Measurements from ENCODE around the gene ATF3.
A peak's percentile ranks its signal among the peaks of the same experiment; 100 is the strongest.

DNA sequence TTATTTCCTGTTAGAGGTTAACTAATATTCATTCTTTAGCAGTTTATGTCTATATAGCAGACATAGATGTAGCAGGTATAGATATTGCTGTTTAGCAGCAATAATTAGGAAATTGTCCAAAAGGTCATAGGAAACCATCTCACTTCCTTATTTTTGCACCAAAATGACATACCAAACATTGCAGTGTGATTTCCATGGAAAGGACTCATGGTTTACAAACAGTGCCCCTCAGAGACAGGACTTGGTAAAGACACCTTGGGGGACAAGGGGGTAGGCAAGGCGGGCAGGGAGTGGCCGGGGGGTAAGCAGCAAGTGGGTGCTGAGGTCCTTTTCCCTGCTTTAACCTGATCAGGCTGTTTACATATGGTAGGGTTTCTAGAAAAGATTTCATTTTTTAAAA lies 60.5 kb downstream of the ATF3 start:
- TF ChIP-seq, protein P1, sequence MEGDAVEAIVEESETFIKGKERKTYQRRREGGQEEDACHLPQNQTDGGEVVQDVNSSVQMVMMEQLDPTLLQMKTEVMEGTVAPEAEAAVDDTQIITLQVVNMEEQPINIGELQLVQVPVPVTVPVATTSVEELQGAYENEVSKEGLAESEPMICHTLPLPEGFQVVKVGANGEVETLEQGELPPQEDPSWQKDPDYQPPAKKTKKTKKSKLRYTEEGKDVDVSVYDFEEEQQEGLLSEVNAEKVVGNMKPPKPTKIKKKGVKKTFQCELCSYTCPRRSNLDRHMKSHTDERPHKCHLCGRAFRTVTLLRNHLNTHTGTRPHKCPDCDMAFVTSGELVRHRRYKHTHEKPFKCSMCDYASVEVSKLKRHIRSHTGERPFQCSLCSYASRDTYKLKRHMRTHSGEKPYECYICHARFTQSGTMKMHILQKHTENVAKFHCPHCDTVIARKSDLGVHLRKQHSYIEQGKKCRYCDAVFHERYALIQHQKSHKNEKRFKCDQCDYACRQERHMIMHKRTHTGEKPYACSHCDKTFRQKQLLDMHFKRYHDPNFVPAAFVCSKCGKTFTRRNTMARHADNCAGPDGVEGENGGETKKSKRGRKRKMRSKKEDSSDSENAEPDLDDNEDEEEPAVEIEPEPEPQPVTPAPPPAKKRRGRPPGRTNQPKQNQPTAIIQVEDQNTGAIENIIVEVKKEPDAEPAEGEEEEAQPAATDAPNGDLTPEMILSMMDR (conservative IDR thresholded peaks at IDR 0.05; ENCODE audit: low read length) = peak; percentile 79
- TF ChIP-seq EZH2phosphoT487 (IDR thresholded peaks at IDR 0.05; ENCODE audit: borderline replicate concordance) = no peak

All from Loucy (cell line).